Tibial artery (tissue), 4 donors: ENCODE data around the gene PDE9A.

Experiments used
- DNase-seq, 2 donors: peaks; one replicate each; pipeline ENCODE4 v3.0.0-alpha.2; 2019
- H3K27ac ChIP-seq, 2 donors: fragments of 200-600 bp; sonication (generic) in 1 of 2; 1 replicate in 1 of 2; 2 replicates in 1 of 2; pipeline ENCODE4 v1.5.1; 2018 to 2019; ENCODE audit warnings: mild to moderate bottlenecking in 1 of 2
- H3K27me3 ChIP-seq, 2 donors: fragments of 200-600 bp; sonication (generic) in 1 of 2; one replicate each; pipeline versions ENCODE4 v1.5.1 to v1.6.0; 2016 to 2019
- H3K36me3 ChIP-seq, 3 donors: fragments of 200-600 bp; sonication (generic) in 2 of 3; one replicate each; pipeline ENCODE4 v1.5.1; 2016 to 2019; ENCODE audit warnings: mild to moderate bottlenecking in 2 of 3
- H3K4me1 ChIP-seq, 4 donors: fragments of 200-600 bp; sonication (generic) in 2 of 4; 1 replicate in 3 of 4; 2 replicates in 1 of 4; pipeline ENCODE4 v1.5.1; 2016 to 2019
- H3K4me3 ChIP-seq, 2 donors: fragments of 200-600 bp; sonication (generic) in 1 of 2; 1 replicate in 1 of 2; 2 replicates in 1 of 2; pipeline ENCODE4 v1.5.1; 2018 to 2019; ENCODE audit warnings: mild to moderate bottlenecking in 2 of 2
- H3K9me3 ChIP-seq, 3 donors: fragments of 200-600 bp; sonication (generic) in 1 of 3; one replicate each; pipeline ENCODE4 v1.5.1; 2016 to 2019
- CTCF ChIP-seq, 2 experiments: fragments of 200-600 bp in 1 of 2; fragments of 450-650 bp in 1 of 2; IDR thresholded peaks; one replicate each; pipeline ENCODE4 v1.5.1; 2017 to 2019; ENCODE audit warnings: antibody characterized with exemption in 2 of 2, mild to moderate bottlenecking in 1 of 2, moderate library complexity in 1 of 2
- intact Hi-C: fragments of 100-400 bp; cut with DNase I; formaldehyde crosslinking; loops from one replicate; pipeline ENCODE4 v1.15.0; 2023; ENCODE audit warnings: low total_unique reads

PDE9A gene

GRCh38 chr21:42701706-42702456, 48.5 kb downstream of the PDE9A start:
- no peak for TF ChIP-seq CTCF (IDR thresholded peaks at IDR 0.05)
- no peaks in the 10 kb centered on the region for H3K4me1 ChIP-seq
- H3K9me3 ChIP-seq = no peaks in the 10 kb centered on the region
- DNase-seq = no peak
- peaks cover 0 to 6% of the 10 kb centered on the region in 2 donors for H3K27me3 ChIP-seq
- H3K4me3 ChIP-seq = no peak overlapping the region
- intact Hi-C loops = no loop called here
- no peak overlapping the region for H3K27ac ChIP-seq
- no peaks in the 10 kb centered on the region for H3K36me3 ChIP-seq

- TF ChIP-seq CTCF (IDR thresholded peaks at IDR 0.05) = no peak
- intact Hi-C loops = no loop called here
- Histone ChIP-seq H3K27me3 (peaks cover 0 to 10% of the 10 kb centered on the region in 2 donors), H3K36me3 (no peaks in the 10 kb centered on the region), H3K9me3 (no peaks in the 10 kb centered on the region), H3K4me3 (no peak overlapping the region), H3K4me1 (no peaks in the 10 kb centered on the region), H3K27ac (no peak overlapping the region)
- no peak for DNase-seq
Observed at GRCh38 chr21:42702720-42703119, 49.3 kb downstream of the PDE9A start.

GRCh38 chr21:42703136-42703908, 49.9 kb downstream of the PDE9A start:
- intact Hi-C loops = no loop called here
- H3K9me3 ChIP-seq = no peaks in the 10 kb centered on the region
- no peak for TF ChIP-seq CTCF (IDR thresholded peaks at IDR 0.05)

GRCh38 chr21:42703965-42704364, 50.5 kb downstream of the PDE9A start:
- peaks cover 0 to 10% of the 10 kb centered on the region in 2 donors for H3K27me3 ChIP-seq
- H3K27ac ChIP-seq = no peak overlapping the region
- no peak for DNase-seq
- intact Hi-C loops = no loop called here
- no peak overlapping the region for H3K4me3 ChIP-seq
- H3K4me1 ChIP-seq = no peaks in the 10 kb centered on the region
- H3K36me3 ChIP-seq = no peaks in the 10 kb centered on the region
- TF ChIP-seq CTCF (IDR thresholded peaks at IDR 0.05) = no peak
- H3K9me3 ChIP-seq = no peaks in the 10 kb centered on the region

More at GRCh38 chr21:42703136-42703908, 49.9 kb downstream of the PDE9A start:
- no peaks in the 10 kb centered on the region for H3K36me3 ChIP-seq
- H3K27me3 ChIP-seq = peaks cover 0 to 10% of the 10 kb centered on the region in 2 donors
- DNase-seq = no peak
- no peak overlapping the region for H3K27ac ChIP-seq
- H3K4me3 ChIP-seq = no peak overlapping the region
- no peaks in the 10 kb centered on the region for H3K4me1 ChIP-seq

GRCh38 chr21:42704861-42705260, 51.4 kb downstream of the PDE9A start:
- no peaks in the 10 kb centered on the region for H3K36me3 ChIP-seq
- TF ChIP-seq CTCF (IDR thresholded peaks at IDR 0.05) = no peak
- no peaks in the 10 kb centered on the region for H3K9me3 ChIP-seq
- peaks cover 0 to 10% of the 10 kb centered on the region in 2 donors for H3K27me3 ChIP-seq
- H3K4me1 ChIP-seq = no peaks in the 10 kb centered on the region
- intact Hi-C loops = no loop called here
- H3K4me3 ChIP-seq = no peak overlapping the region
- DNase-seq = no peak
- no peak overlapping the region for H3K27ac ChIP-seq
